Amniotic stem cell (primary cell): Measurements from ENCODE around the gene FBXW11.

ENCODE experiments used
- DNase-seq: peaks from one replicate; lab custom pipeline; 2025; lab: John Stamatoyannopoulos, UW

Gene FBXW11

DNA sequence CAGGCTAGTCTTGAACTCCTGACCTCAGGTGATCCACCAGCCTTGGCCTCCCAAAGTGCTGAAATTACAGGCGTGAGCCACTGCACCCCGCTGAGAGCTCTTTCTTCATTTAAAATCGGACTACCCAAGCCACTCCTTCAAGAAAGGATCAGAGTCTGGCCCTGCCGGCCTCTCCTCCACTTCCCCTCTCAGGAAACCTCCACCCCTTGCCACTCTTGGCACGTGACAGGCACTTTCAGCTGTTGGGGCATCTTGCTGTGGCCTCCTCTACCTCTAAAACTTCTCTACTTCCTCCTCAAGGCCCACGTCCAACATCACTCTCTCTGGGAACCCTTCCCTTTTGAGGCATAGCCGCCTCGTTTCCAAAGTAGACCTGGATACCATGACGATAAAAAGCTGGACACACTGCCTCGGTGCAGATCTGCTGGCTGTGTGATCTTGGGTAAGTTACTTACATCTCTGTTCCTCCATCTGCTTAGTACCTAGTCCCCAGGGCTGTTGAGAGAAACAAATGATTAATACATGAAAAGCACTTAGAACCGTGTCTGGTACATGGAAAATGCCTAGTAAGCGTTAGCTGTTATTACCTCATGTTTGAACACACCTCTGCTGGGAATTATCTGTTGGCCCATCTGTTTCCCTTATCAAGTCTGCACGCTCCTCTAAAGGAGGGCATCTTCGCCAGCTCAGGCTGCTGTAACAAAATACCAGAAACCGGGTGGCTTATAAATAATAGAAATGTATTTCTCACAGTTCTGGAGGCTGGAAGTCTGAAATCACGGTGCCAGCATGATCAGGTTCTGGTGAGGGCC lies 165.5 kb downstream of the FBXW11 start:
- DNase-seq, result no peak

- no peak for DNase-seq
Observed at GRCh38 chr5:171840066-171840465, 166.4 kb downstream of the FBXW11 start.

GRCh38 chr5:171839112-171839511 lies 167.3 kb downstream of the FBXW11 start:
- DNase-seq, result no peak

- no peak for DNase-seq
Observed at GRCh38 chr5:171838066-171838465, 168.4 kb downstream of the FBXW11 start.

- DNase-seq, result no peak
Observed at GRCh38 chr5:171837522-171837921, 168.9 kb downstream of the FBXW11 start.

DNA sequence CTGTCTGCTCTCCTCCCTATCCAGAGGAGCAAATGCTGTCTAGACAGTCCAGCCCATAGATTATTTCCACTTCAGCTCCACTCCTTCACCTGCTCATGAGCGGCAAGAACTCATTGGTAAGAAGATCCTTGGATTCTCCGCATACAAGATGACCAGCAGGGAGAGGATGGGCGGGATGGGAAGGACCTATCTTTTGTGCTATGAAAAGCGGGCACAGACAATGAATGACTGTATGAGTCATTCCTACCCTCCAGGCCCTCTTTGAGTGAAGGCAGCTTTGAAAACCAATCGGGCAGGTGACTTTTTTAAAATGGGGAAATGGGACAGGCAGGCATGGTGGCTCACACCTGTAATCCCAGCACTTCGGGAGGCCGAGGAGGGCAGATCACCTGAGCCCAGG lies 171.4 kb downstream of the FBXW11 start:
- no peak for DNase-seq

DNA sequence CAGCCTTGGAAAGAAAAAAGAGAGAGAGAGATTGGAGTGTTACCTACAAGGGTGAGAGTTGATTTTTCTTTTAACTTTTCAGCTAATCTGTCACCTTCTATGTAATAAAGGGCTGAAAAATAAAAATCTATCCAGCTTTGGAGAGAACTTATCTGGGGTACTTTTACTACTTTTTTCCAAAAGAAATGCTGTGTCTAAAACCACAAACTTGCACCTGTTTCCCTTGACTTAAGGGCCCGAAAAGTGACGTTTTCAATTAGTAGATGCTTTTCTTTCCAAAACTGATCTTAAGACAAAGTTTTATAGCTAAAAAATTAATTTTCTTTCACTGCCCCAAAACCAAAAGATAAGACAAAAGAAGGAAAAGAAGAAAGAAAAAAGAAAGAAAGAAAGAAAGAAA lies 172.0 kb downstream of the FBXW11 start:
- DNase-seq, result no peak

DNA sequence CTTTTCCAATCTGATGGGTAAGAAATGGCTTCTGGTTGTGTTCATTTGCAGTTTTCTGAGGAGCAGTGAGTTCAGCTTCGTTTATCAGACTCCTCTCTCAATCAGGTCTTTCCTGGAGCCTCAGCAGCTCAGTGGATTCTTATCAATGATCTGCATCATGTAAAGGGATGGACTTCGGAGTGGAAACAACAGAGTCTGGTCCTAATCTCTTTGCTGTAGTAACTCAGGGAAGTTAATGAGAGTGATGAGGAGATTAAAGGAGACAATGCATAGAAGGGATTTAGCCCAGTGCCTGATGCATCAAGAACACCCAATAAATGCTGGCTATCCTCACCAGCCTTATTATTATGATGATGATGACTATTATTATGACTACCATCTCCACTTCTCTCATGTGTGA lies 173.7 kb downstream of the FBXW11 start:
- no peak for DNase-seq

DNA sequence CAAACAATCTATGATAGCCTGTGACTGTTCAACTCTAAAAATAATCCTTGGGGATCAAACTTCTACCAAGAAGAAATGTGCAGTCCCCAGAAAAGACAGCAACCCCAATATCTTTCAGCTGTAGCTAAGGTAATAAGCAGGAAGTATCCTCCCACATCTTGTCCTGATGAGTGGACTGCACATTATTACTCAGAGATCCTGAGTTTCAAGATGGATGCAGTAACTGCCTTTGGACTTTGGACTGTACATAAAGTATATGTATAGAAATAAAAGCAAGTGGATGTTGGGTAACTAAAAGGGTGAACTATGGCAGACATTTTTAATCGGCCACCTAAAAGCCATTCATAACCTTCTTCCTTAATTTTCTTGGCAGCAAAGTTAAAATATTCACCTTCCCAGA lies 175.8 kb downstream of the FBXW11 start:
- DNase-seq, result no peak

DNA sequence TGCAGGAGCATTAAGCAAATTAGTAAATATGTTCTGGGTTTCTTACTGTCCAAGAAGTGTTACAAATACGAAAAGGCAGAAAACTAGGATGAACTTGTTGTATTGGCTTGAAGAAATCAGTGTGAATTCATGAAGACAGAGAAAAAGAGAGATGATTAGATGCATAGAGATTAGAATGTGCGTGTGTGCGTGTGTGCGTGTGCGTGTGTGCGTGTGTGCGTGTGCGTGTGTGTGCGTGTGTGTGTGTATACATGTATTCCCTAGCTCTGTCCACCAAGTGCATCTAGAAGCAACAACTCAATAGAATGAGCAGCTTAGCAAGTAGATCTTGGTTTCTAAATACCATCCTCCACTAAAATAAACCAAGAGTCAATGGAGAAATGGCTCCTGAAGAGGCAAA lies 179.3 kb downstream of the FBXW11 start:
- no peak for DNase-seq

GRCh38 chr5:171826132-171826531 lies 180.3 kb downstream of the FBXW11 start:
- no peak for DNase-seq

GRCh38 chr5:171825051-171825450 lies 181.4 kb downstream of the FBXW11 start:
- no peak for DNase-seq

DNA sequence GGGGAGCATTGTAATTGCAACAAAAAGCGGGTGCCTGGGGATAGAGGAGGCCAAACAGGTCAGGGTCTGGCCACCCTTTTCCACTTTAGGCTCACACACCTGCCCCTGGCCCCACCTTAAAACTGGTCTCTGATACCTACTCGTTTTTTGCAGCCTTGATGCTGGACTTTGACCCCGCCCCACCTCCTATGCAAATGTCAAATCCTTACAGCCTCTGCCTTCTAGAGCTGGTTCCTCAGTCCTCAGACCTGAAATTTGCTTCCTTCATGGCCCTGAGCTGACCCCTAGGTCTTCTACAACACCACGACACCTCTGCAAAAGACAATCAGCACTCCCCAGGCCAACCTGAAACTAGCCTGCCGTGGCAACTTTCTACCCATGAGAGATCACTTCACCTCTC lies 183.2 kb downstream of the FBXW11 start:
- no peak for DNase-seq

GRCh38 chr5:171821286-171821685 lies 185.2 kb downstream of the FBXW11 start:
- no peak for DNase-seq

DNA sequence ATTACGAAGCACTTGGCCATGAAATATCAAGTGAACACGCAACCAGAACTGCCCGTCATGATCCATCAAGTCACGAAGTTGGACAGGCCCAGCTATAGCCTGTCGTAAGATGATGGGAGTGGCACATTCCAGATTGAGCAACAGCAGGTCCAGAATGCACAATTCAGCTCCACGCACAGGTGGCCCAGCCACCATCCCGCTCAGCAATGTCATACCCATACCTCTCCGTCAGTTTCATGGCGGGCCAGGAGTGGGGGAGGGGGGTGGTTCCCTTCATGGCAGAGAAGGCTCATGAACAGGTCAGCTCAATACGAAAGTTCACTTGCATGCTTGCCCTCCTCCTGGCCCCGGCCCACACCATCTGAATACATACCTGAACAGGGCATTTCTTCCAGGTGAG lies 185.9 kb downstream of the FBXW11 start:
- no peak for DNase-seq

- no peak for DNase-seq
Observed at GRCh38 chr5:171816666-171817065, 189.8 kb downstream of the FBXW11 start.

GRCh38 chr5:171813813-171814490 lies 192.5 kb downstream of the FBXW11 start:
- no peak for DNase-seq

GRCh38 chr5:171813270-171813669 lies 193.2 kb downstream of the FBXW11 start:
- no peak for DNase-seq
